ENCODE results near the gene WDR36.

GRCh38 chr5:111060169-111060568 is 32.0 kb upstream of the WDR36 start:
- no peak for TF ChIP-seq EZH2 (IDR thresholded peaks at IDR 0.05)
- no peak for TF ChIP-seq POLR2AphosphoS5 (IDR thresholded peaks at IDR 0.05; ENCODE audit: borderline replicate concordance, low read depth, low read length)
- no peak for TF ChIP-seq FOXP2 (optimal IDR thresholded peaks at IDR 0.05; ENCODE audit: control extremely low read depth, extremely low read length, insufficient read depth)
